Calu3 (cell line): ENCODE measurements around the gene ORAI3. TPM values are rescaled to one million over a fixed set of nuclear protein-coding genes. Genes with fewer than 3 reads are reported as not detected.

Experiments used
- BruUV-seq: library from RNA; stranded (reverse); fragments of 400-500 nt; replicated peaks from 2 replicates; lab custom pipeline; 2021; lab: Mats Ljungman, UMichigan
- CTCF ChIA-PET: fragments of 300-600 bp; sonication (Branson Sonifier 250); formaldehyde crosslinking; loops from one replicate; lab custom pipeline; 2022; ENCODE audit warnings: antibody characterized with exemption; lab: Charles Lee
- DNase-seq: peaks from one replicate; pipeline ENCODE4 v3.0.0; 2022
- H3K27ac Mint-ChIP-seq: one replicate; pipeline ENCODE4 v1.8.0; 2022; ENCODE audit warnings: mixed read lengths; ENCODE audit not compliant: unreplicated experiment
- H3K27me3 Mint-ChIP-seq: one replicate; pipeline ENCODE4 v1.8.0; 2022; ENCODE audit warnings: mixed read lengths; ENCODE audit not compliant: unreplicated experiment
- H3K36me3 Mint-ChIP-seq: one replicate; pipeline ENCODE4 v1.8.0; 2022; ENCODE audit warnings: mild to moderate bottlenecking, moderate library complexity, mixed read lengths; ENCODE audit not compliant: insufficient read depth, unreplicated experiment
- H3K4me1 Mint-ChIP-seq: one replicate; pipeline ENCODE4 v1.8.0; 2022; ENCODE audit warnings: mild to moderate bottlenecking, low read depth, mixed read lengths; ENCODE audit not compliant: unreplicated experiment
- H3K4me3 Mint-ChIP-seq: one replicate; pipeline ENCODE4 v1.8.0; 2022; ENCODE audit warnings: mild to moderate bottlenecking, low read depth, moderate library complexity, mixed read lengths; ENCODE audit not compliant: unreplicated experiment
- H3K9me3 Mint-ChIP-seq: one replicate; pipeline ENCODE4 v1.8.0; 2022; ENCODE audit warnings: low read depth, mixed read lengths; ENCODE audit not compliant: unreplicated experiment
- intact Hi-C: fragments of 100-400 bp; cut with micrococcal nuclease; formaldehyde crosslinking; loops from one replicate; pipeline ENCODE4 v1.10.0; 2022; ENCODE audit not compliant: unreplicated experiment
- total RNA-seq: library from RNA; stranded (reverse); gene quantifications from 2 replicates; pipeline ENCODE4 v1.2.3, GENCODE V29; 2022
- TF ChIP-seq, protein P1 (sequence below): fragments of 200-600 bp; IDR thresholded peaks from one replicate; pipeline ENCODE4 v1.8.0; 2022; ENCODE audit warnings: antibody characterized with exemption; ENCODE audit not compliant: unreplicated experiment

Gene ORAI3
- total RNA-seq, 1 experiment from 2014 or later: 14.7 TPM

- BruUV-seq: no TSS peak
- DNase-seq: no peak
- no peak overlapping the region for H3K27ac Mint-ChIP-seq
- TF ChIP-seq, protein P1, sequence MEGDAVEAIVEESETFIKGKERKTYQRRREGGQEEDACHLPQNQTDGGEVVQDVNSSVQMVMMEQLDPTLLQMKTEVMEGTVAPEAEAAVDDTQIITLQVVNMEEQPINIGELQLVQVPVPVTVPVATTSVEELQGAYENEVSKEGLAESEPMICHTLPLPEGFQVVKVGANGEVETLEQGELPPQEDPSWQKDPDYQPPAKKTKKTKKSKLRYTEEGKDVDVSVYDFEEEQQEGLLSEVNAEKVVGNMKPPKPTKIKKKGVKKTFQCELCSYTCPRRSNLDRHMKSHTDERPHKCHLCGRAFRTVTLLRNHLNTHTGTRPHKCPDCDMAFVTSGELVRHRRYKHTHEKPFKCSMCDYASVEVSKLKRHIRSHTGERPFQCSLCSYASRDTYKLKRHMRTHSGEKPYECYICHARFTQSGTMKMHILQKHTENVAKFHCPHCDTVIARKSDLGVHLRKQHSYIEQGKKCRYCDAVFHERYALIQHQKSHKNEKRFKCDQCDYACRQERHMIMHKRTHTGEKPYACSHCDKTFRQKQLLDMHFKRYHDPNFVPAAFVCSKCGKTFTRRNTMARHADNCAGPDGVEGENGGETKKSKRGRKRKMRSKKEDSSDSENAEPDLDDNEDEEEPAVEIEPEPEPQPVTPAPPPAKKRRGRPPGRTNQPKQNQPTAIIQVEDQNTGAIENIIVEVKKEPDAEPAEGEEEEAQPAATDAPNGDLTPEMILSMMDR: no peak
- no peaks in the 10 kb centered on the region for H3K9me3 Mint-ChIP-seq
- CTCF ChIA-PET: interaction anchor here (0.6 kb wide), 1 partner anchor 170 kb away, joined by 3 read pairs; no protein-coding TSS in a partner anchor
- H3K4me1 Mint-ChIP-seq: peaks cover 2% of the 10 kb centered on the region
- H3K27me3 Mint-ChIP-seq: no peaks in the 10 kb centered on the region
- peaks cover 8% of the 10 kb centered on the region for H3K36me3 Mint-ChIP-seq
- no peak overlapping the region for H3K4me3 Mint-ChIP-seq
- intact Hi-C loops: no loop called here
Observed at GRCh38 chr16:30991052-30991451, 42.2 kb downstream of the ORAI3 start.

GRCh38 chr16:30992276-30992780 is 43.5 kb downstream of the ORAI3 start:
- Mint-ChIP-seq H3K4me1 (peaks cover 9% of the 10 kb centered on the region), H3K9me3 (no peaks in the 10 kb centered on the region), H3K4me3 (no peak overlapping the region), H3K36me3 (peaks cover 20% of the 10 kb centered on the region), H3K27ac (no peak overlapping the region), H3K27me3 (no peaks in the 10 kb centered on the region)
- no peak for DNase-seq
- TF ChIP-seq, protein P1: no peak
- intact Hi-C loops: no loop called here
- CTCF ChIA-PET: no interaction called here
- no TSS peak for BruUV-seq

DNA sequence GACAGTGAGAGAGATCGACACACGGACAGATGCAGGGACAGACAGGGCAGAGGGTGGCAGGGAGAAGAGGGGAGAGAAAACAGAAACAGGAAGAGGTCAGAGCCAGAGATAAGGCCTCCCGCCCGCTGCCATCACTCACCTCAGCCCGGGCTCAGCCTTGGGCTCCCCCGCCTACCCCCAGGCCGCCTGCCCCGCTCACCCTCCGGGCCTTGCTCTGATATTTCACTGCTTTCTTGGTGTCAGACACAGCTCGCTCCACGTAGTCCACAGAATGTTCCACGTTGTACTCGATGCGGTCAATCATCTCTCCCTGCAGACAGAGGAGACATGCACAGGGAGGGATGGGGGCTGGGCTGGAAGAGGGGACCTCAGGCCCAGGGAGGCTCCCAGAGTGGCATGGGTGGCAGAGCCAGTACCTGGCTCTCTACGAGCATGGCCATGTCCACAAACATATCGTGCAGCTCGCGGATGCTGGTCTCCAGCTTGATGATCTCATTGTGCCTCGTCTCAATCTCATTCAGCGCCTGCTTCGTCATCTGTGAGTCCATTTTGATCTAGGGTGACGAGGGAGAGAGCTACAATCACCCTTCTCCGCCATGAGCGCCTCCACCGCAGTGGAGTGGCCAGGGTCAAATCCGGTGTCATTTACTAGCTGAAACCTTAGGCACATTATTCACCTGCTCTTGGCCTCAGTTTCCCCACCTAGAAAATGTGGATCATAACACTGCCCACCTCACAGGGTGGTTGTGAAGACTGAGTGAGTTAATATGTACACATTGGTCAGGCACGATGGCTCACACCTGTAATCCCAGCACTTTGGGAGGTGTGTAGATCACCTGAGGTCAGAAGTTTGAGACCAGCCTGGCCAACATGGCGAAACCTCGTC is 44.3 kb downstream of the ORAI3 start:
- no peak for DNase-seq
- CTCF ChIA-PET: interaction anchor here (0.6 to 1.1 kb wide), 2 partner anchors 8 to 9 kb away, joined by 3 to 6 read pairs; partner anchors contain the start of gene HSD3B7
- H3K4me3 Mint-ChIP-seq: no peak overlapping the region
- intact Hi-C loops: no loop called here
- TF ChIP-seq, protein P1: no peak
- no peak overlapping the region for H3K27ac Mint-ChIP-seq
- no peaks in the 10 kb centered on the region for H3K27me3 Mint-ChIP-seq
- no TSS peak for BruUV-seq
- H3K9me3 Mint-ChIP-seq: no peaks in the 10 kb centered on the region
- H3K36me3 Mint-ChIP-seq: peaks cover 19% of the 10 kb centered on the region
- H3K4me1 Mint-ChIP-seq: peaks cover 15% of the 10 kb centered on the region

GRCh38 chr16:30995927-30996323 is 47.1 kb downstream of the ORAI3 start:
- intact Hi-C loops: no loop called here
- Mint-ChIP-seq H3K36me3 (peaks cover 16% of the 10 kb centered on the region), H3K4me1 (peaks cover 20% of the 10 kb centered on the region), H3K9me3 (no peaks in the 10 kb centered on the region), H3K4me3 (peak overlapping the region; percentile 74), H3K27me3 (peaks cover 2% of the 10 kb centered on the region), H3K27ac (peak overlapping the region; percentile 11)
- TF ChIP-seq, protein P1: no peak
- DNase-seq: no peak
- no TSS peak for BruUV-seq
- CTCF ChIA-PET: no interaction called here
